K562 (cell line): Measurements from ENCODE around the gene TYW5. TPM values are rescaled to one million over a fixed set of nuclear protein-coding genes. Genes with fewer than 3 reads are reported as not detected.

ENCODE experiments used
- KLF10 ChIP-seq: fragments of 250-450 bp; sonication (Bioruptor Pico); IDR thresholded peaks from 2 replicates; pipeline ENCODE4 v1.6.1; 2021; ENCODE audit warnings: matching md5 sums
- MAFK ChIP-seq: IDR thresholded peaks from 2 replicates; pipeline ENCODE4 v1.6.1; 2011; ENCODE audit warnings: low read length, improper control_type of control experiment
- MEF2D ChIP-seq: conservative IDR thresholded peaks from 2 replicates; pipeline ENCODE4 v1.6.1; 2016; ENCODE audit warnings: low read depth, missing genetic modification characterization, missing compliant biosample characterization
- NCOR1 ChIP-seq: fragments of 450-650 bp; IDR thresholded peaks from 2 replicates; pipeline ENCODE4 v1.6.1; 2016; ENCODE audit warnings: mild to moderate bottlenecking, moderate library complexity
- POLR2A ChIP-seq: fragments of 450-650 bp; conservative IDR thresholded peaks from 2 replicates; pipeline ENCODE4 v1.6.1; 2016
- PURB ChIP-seq: sonication (generic); formaldehyde crosslinking; IDR thresholded peaks from 2 replicates; pipeline ENCODE4 v1.9.0; 2021; ENCODE audit warnings: low read depth, mild to moderate bottlenecking, missing genetic modification reagents
- RBM15 ChIP-seq: fragments of 200-400 bp; formaldehyde crosslinking; IDR thresholded peaks from 2 replicates; pipeline ENCODE4 v1.6.1; 2018; ENCODE audit warnings: mild to moderate bottlenecking, low read length, moderate library complexity; ENCODE audit not compliant: insufficient read depth
- SP1 ChIP-seq: sonication (generic); formaldehyde crosslinking; IDR thresholded peaks from 2 replicates; pipeline ENCODE4 v1.8.1; 2022; ENCODE audit warnings: mild to moderate bottlenecking, missing genetic modification reagents
- TRIM24 ChIP-seq, 2 experiments: fragments of 450-650 bp; IDR thresholded peaks; 2 replicates each; pipeline ENCODE4 v1.6.1; 2016
- TRIM28 ChIP-seq: fragments of 450-650 bp; IDR thresholded peaks from 2 replicates; pipeline ENCODE4 v1.6.1; 2017
- WHSC1 ChIP-seq: IDR thresholded peaks from one replicate; pipeline ENCODE4 v1.6.1; 2012; ENCODE audit warnings: low read length, control low read depth, inconsistent platforms
- ZFP30 ChIP-seq: fragments of 250-450 bp; sonication (Bioruptor Pico); IDR thresholded peaks from 2 replicates; pipeline ENCODE4 v1.8.0; 2022; ENCODE audit warnings: moderate library complexity, mild to moderate bottlenecking, inconsistent platforms, borderline replicate concordance
- ZNF354B ChIP-seq: fragments of 250-450 bp; sonication (Bioruptor Pico); IDR thresholded peaks from 2 replicates; pipeline ENCODE4 v1.4.0; 2020
- polyA plus RNA-seq, 8 experiments: library from polyadenylated mRNA; depleted of rRNA in 4 of 8; stranded (reverse) in 5 of 8; unstranded in 3 of 8; fragments of >200 nt; fragmentation: Nextera tagmentation in 2 of 8; fragmentation: Illumina TruSeq in 1 of 8; extraction: Ambion mirVana in 2 of 8; extraction: Trizol in 1 of 8; gene quantifications; 2 replicates each; pipeline versions ENCODE4 v1.2.1 to v1.2.3, GENCODE V29; 2011 to 2014; ENCODE audit warnings: inconsistent platforms in 1 of 8, missing spikeins in 1 of 8
- total RNA-seq, 7 experiments: library from RNA; depleted of rRNA in 6 of 7; stranded (reverse); fragments of >200 nt in 6 of 7; fragmentation: Illumina TruSeq in 2 of 7; extraction: Trizol in 2 of 7; gene quantifications; 2 replicates each; pipeline versions ENCODE4 v1.2.1 to v1.2.3, GENCODE V29; 2011 to 2021; ENCODE audit warnings: low replicate concordance in 1 of 7
- TF ChIP-seq, protein P1 (sequence below): fragments of 200-800 bp; sonication (Bioruptor generic); IDR thresholded peaks from 2 replicates; pipeline ENCODE4 v1.6.1; 2016; ENCODE audit warnings: missing genetic modification characterization, missing compliant biosample characterization
- TF ChIP-seq, protein P2 (sequence below): fragments of 450-650 bp; IDR thresholded peaks from 2 replicates; pipeline ENCODE4 v1.6.1; 2016
- TF ChIP-seq, protein P3 (sequence below): sonication (generic); formaldehyde crosslinking; IDR thresholded peaks from 2 replicates; pipeline ENCODE4 v1.8.1; 2023; ENCODE audit warnings: mild to moderate bottlenecking, missing genetic modification reagents
- TF ChIP-seq, protein P4 (sequence below): sonication (generic); formaldehyde crosslinking; IDR thresholded peaks from 2 replicates; pipeline ENCODE4 v1.8.0; 2023; ENCODE audit warnings: missing genetic modification reagents, mild to moderate bottlenecking, borderline replicate concordance

The TYW5 gene
- total and polyA plus RNA-seq, 9 of the 15 experiments (the other 6 are each of a cell fraction or from before 2014, with no cell fraction given), result 3.6 to 7.7 (median 4.6) TPM

- TF ChIP-seq MEF2D (no peak), WHSC1 (no peak), PURB (CRISPR knock-in tag) (no peak), NCOR1 (peak; percentile 73), MAFK (peak; percentile 12; the same call in 1 of the 2 replicates), ZNF354B (no peak), RBM15 (no peak), ZFP30 (CRISPR knock-in tag) (no peak), KLF10 (CRISPR knock-in tag) (no peak), POLR2A (no peak), SP1 (CRISPR knock-in tag) (no peak), TRIM24 (IDR thresholded peaks at IDR 0.05) (no peak), TRIM28 (no peak)
- TF ChIP-seq, protein P1, sequence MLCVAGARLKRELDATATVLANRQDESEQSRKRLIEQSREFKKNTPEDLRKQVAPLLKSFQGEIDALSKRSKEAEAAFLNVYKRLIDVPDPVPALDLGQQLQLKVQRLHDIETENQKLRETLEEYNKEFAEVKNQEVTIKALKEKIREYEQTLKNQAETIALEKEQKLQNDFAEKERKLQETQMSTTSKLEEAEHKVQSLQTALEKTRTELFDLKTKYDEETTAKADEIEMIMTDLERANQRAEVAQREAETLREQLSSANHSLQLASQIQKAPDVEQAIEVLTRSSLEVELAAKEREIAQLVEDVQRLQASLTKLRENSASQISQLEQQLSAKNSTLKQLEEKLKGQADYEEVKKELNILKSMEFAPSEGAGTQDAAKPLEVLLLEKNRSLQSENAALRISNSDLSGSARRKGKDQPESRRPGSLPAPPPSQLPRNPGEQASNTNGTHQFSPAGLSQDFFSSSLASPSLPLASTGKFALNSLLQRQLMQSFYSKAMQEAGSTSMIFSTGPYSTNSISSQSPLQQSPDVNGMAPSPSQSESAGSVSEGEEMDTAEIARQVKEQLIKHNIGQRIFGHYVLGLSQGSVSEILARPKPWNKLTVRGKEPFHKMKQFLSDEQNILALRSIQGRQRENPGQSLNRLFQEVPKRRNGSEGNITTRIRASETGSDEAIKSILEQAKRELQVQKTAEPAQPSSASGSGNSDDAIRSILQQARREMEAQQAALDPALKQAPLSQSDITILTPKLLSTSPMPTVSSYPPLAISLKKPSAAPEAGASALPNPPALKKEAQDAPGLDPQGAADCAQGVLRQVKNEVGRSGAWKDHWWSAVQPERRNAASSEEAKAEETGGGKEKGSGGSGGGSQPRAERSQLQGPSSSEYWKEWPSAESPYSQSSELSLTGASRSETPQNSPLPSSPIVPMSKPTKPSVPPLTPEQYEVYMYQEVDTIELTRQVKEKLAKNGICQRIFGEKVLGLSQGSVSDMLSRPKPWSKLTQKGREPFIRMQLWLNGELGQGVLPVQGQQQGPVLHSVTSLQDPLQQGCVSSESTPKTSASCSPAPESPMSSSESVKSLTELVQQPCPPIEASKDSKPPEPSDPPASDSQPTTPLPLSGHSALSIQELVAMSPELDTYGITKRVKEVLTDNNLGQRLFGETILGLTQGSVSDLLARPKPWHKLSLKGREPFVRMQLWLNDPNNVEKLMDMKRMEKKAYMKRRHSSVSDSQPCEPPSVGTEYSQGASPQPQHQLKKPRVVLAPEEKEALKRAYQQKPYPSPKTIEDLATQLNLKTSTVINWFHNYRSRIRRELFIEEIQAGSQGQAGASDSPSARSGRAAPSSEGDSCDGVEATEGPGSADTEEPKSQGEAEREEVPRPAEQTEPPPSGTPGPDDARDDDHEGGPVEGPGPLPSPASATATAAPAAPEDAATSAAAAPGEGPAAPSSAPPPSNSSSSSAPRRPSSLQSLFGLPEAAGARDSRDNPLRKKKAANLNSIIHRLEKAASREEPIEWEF (CRISPR knock-in tag), result no peak
- TF ChIP-seq, protein P2, sequence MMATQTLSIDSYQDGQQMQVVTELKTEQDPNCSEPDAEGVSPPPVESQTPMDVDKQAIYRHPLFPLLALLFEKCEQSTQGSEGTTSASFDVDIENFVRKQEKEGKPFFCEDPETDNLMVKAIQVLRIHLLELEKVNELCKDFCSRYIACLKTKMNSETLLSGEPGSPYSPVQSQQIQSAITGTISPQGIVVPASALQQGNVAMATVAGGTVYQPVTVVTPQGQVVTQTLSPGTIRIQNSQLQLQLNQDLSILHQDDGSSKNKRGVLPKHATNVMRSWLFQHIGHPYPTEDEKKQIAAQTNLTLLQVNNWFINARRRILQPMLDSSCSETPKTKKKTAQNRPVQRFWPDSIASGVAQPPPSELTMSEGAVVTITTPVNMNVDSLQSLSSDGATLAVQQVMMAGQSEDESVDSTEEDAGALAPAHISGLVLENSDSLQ, result no peak
- TF ChIP-seq, protein P3, sequence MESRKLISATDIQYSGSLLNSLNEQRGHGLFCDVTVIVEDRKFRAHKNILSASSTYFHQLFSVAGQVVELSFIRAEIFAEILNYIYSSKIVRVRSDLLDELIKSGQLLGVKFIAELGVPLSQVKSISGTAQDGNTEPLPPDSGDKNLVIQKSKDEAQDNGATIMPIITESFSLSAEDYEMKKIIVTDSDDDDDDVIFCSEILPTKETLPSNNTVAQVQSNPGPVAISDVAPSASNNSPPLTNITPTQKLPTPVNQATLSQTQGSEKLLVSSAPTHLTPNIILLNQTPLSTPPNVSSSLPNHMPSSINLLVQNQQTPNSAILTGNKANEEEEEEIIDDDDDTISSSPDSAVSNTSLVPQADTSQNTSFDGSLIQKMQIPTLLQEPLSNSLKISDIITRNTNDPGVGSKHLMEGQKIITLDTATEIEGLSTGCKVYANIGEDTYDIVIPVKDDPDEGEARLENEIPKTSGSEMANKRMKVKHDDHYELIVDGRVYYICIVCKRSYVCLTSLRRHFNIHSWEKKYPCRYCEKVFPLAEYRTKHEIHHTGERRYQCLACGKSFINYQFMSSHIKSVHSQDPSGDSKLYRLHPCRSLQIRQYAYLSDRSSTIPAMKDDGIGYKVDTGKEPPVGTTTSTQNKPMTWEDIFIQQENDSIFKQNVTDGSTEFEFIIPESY (CRISPR knock-in tag), result no peak
- TF ChIP-seq, protein P4, sequence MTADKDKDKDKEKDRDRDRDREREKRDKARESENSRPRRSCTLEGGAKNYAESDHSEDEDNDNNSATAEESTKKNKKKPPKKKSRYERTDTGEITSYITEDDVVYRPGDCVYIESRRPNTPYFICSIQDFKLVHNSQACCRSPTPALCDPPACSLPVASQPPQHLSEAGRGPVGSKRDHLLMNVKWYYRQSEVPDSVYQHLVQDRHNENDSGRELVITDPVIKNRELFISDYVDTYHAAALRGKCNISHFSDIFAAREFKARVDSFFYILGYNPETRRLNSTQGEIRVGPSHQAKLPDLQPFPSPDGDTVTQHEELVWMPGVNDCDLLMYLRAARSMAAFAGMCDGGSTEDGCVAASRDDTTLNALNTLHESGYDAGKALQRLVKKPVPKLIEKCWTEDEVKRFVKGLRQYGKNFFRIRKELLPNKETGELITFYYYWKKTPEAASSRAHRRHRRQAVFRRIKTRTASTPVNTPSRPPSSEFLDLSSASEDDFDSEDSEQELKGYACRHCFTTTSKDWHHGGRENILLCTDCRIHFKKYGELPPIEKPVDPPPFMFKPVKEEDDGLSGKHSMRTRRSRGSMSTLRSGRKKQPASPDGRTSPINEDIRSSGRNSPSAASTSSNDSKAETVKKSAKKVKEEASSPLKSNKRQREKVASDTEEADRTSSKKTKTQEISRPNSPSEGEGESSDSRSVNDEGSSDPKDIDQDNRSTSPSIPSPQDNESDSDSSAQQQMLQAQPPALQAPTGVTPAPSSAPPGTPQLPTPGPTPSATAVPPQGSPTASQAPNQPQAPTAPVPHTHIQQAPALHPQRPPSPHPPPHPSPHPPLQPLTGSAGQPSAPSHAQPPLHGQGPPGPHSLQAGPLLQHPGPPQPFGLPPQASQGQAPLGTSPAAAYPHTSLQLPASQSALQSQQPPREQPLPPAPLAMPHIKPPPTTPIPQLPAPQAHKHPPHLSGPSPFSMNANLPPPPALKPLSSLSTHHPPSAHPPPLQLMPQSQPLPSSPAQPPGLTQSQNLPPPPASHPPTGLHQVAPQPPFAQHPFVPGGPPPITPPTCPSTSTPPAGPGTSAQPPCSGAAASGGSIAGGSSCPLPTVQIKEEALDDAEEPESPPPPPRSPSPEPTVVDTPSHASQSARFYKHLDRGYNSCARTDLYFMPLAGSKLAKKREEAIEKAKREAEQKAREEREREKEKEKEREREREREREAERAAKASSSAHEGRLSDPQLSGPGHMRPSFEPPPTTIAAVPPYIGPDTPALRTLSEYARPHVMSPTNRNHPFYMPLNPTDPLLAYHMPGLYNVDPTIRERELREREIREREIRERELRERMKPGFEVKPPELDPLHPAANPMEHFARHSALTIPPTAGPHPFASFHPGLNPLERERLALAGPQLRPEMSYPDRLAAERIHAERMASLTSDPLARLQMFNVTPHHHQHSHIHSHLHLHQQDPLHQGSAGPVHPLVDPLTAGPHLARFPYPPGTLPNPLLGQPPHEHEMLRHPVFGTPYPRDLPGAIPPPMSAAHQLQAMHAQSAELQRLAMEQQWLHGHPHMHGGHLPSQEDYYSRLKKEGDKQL (CRISPR knock-in tag), result no peak
Observed at GRCh38 chr2:199987586-199987985, 32.3 kb upstream of the TYW5 start (continued).
